GM19372 (cell line): Measurements from ENCODE around the gene GRM4.

Source experiments
- ATAC-seq: cut with Tn5 transposase; IDR thresholded peaks from one replicate; pipeline ENCODE4 v1.9.1; 2021; ENCODE audit warnings: mild to moderate bottlenecking, low read depth, moderate library complexity; ENCODE audit not compliant: unreplicated experiment

Gene GRM4

DNA sequence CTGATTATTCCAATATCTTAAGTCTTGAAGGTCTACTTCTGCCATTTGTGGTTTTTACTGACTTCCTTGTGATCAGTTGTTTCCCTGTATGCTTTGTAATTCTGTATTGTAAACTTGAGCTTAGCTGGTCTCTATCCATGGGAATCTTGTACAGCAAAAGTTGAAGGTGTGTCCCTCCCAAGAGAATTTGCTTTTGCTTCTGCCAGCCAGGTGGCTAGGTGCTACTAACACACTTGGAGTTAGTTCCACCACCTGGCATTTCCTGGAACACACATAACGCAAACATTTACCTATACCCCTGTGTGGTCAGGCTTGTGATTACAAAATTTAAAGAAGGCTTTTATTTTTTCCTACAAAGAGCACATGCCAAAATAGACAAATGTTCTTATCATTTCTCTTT, 141.2 kb downstream of the GRM4 start:
- no peak for ATAC-seq

DNA sequence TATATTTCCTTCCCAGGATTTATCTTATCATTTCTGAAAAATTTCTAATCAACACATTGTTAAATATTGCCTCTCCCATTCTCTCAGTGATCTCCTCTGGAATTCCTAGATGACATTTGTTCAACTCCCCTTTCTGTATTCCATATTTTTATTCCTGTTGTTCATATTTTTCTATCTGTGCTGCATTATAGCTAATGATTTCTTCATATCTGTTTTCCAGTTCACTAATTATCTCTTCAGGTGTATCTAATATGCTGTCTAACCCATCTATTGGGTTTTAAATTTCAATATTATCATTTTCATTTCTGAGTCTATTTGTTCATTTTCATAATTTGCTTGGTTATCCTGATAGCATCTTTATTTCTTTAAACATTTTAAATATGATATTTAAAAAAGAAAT, 141.9 kb downstream of the GRM4 start:
- no peak for ATAC-seq

GRCh38 chr6:34001706-34002621, 143.9 kb downstream of the GRM4 start:
- ATAC-seq: no peak

DNA sequence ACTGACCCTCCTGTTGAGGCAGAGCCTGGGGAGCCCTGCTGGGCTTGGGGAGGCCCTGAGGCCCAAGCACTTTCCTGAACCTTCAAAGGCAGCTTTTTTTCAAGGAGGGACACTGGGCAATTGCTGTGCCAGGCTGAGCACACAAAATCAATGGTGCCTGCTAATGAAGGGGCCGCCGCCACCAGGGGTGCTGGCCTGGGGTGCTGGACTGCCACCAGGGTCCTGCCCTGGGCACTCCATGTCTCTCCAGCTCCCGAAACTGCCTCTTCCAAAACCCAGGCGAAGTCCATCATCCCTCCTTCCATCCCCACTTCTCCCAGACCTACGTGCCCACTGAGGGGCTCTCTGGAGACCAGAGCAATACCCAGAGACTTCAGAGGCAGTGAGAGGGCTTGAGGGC, 145.6 kb downstream of the GRM4 start:
- ATAC-seq: no peak

DNA sequence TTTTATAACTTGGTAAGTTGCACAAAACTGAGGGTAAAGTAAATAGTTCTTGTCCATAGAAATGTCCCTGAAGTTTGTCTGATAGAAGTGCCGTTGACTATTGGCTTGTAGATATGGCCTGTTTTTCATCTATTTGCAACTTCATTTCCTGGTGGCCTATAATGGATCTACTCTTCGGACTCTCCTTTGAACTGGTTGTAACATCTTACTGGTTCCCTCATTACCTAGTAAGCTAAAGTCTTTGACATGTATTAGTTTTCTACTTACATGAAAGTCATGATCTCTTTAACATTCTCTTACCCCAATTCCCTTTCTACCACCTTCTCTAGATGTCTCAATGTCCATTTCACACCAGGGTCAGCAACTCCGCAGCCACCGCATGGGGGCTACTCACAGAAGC, 146.3 kb downstream of the GRM4 start:
- no peak for ATAC-seq

DNA sequence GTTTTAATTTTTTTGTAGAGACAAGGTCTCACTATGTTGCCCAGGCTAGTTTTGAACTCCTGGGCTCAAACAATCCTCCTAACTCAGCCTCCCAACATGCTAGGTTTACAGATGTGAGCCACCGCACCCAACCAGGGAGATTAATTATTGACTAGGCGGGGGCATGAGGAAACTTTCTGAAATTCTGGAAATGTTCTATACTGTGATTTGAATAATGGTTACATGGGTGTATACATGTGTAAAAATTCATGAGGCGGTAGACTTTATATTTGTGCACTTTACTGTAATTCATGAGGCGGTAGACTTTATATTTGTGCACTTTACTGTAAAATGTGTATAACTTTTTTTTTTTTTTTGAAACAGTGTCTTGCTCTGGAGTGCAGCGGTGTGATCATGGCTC, 147.2 kb downstream of the GRM4 start:
- no peak for ATAC-seq

DNA sequence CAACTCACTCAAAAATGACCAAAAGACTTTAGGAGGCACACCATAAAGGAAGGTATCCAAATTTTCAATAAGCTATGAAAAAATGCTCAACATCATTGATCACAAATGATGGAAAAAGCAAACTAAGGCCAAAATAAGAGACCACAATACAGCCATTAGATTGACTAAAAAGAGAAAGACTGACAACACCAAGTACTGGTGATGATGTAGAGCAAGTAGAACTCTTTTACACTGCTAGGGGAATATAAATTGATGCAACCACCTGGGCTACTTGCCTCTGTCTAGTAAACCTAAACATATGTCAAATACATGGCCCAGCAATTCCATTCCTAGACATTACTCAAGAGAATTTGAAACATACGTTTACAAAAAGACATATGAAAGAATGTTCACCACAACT, 148.6 kb downstream of the GRM4 start:
- no peak for ATAC-seq

DNA sequence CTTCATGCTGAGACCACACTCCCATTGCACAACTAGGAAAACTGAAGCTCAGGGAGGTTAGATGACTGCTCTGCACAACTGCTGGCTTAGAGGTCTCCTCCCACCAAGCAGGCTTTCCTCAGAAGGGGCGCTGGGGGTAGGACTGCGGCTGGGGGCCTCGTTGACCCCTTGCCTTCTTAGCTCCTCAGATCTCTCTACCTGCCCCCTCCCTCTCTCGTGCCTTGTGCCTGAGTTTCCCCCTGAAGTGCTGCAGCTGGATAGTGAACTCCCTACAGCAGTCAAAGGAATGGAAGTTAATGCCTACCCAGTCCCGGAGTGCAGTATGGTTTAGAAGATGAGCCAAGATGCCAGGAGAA, 149.8 kb downstream of the GRM4 start:
- no peak for ATAC-seq

DNA sequence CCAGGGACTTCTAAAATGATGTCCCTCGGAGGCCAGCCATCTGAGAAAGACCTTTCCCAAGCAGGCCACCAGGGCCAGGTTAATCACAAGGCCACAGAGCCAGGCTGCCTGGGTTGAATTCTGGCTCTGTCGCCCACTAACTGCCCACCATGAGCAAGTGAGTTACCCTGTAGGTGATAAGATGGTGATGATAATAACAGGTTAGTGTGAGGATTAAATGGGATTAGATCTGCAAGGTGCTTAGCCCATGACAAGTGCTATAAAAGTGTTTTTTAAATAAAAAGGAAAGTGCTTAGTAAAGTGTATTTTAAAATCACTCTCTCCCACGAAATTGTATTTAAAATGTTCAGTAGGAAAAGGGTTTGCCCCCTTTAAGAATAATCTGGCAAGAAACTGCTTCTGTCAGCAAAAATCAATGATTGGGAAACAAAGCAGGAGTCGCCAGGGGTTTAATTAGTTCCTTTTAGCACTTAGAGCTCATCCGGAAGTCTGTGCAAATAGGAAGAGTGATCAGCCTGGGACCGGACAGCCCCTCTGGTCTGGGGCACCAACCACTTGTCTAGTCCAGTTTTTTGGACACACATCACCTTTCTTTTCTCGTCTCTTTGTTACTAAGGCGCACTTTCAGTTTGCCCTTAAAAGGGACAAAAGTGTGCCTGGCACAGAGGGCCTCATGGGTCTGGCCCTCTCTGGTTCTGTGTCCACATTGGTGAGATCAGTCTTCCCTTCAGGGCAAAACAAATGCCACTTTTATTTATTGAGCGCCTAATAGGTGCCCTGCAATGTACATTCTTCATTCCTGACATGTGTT, 150.4 kb downstream of the GRM4 start:
- no peak for ATAC-seq

DNA sequence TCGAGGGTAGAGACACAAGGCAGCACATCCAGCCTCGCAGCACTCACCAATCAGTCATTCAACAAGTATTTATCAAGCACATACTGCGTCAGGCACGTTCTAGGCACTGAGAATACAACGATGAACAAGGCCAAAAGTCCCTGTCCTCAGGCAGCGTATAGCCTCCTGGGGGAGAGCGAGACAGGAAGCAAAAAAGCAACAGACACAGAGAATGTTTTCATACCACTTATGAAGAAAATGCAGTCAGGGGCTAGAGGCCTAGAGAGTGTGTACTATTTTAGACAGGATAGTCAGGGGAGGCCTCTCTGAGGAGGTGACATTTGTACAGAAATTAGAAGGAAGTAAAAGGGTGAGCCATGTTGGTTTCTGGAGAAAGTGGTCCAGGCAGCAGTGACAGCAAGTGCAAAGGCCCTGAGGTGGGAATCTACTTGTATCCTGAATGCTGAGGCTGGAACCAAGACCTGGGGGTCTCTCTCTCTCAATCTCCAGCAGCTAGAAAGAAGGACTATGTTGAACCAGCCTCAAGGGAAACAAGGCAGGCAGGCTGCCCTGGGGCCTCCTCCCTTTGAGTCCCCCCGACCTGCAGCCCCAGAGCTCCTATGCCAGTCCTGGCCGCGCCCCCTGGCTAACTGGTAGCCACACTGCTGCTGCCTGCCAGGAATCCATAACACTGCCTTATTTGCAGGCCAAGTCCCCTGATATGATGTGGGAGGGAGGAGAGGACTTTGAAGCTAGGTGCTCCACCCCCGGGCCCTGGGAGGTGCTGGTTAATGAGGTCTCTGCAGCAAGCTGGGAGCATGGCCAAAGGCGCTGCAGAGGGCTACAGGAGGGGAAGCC, 151.2 kb downstream of the GRM4 start:
- ATAC-seq: no peak

DNA sequence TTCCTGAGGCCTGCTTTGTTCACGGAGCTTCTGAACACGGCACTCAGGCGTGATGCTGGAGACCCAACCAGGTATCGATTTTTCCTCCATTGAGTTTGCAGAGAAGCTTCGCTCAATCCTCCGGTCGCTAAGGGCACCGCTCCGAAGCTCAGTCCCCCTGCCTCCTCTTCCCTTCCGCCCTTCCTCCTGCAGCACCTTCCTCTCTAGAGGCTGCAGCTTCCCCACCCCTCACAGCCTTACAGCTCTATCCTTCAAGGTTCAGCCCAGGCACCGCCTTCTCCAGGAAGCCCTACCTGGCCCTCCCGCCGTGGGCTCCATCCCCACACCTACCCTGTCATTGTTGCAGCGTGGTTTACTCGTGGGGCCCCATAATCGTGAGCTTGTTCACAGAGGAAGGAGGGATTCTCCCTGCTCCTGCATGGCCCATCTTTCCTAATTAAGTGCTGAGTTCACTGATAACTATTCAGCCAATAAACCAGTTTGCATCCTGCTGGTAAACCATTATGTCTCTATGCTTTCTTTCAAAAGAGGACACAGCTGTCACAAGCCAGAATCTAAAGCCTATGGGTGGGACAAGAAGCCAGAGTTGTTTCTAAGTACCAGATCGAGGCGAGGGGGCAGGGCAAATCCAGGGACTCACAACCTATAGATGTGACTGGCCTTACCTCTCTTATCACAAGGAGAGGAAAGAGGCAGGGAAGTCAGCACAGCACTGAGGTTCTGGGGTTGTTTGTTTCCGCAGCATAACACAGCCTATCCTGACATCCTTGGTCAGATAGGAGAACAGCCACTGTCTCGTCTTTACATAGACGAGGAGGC, 152.0 kb downstream of the GRM4 start:
- ATAC-seq: no peak

DNA sequence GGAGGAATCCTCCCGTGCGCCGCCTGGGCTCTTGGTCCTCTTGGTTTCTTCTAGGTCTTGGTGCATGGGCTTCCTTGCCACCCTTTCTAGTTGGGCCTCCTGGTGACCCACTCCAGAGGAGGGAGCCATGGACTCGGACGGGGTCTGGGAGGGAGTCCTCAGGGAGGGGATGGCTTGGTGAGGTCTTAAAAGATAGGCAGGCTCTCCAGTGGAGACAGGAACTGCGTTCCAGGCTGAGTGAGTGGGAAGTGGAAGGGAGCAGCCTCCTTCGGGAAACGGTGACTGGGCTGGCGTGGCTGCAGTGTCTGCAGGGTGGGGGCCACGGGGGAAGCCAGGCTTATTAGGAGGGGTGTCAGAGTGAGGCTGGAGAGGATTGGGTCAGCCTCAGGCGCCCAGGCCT, 152.8 kb downstream of the GRM4 start:
- no peak for ATAC-seq

DNA sequence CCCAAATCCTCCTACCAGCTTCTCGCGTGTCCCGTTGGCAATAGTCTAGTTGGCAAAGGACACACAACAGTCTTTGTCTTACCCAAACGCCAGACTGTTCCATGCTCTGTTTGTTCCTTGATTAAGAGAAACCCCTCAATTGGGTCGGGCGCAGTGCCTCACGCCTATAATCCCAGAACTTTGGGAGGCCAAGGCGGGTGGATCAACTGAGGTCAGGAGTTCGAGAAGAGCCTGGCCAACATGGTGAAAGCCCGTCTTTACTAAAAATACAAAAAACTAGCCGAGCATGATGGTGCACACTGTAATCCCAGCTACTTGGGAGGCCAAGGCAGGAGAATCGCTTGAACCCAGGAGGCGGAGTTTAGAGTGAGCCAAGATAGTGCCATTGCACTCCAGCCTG, 153.7 kb downstream of the GRM4 start:
- ATAC-seq: no peak

DNA sequence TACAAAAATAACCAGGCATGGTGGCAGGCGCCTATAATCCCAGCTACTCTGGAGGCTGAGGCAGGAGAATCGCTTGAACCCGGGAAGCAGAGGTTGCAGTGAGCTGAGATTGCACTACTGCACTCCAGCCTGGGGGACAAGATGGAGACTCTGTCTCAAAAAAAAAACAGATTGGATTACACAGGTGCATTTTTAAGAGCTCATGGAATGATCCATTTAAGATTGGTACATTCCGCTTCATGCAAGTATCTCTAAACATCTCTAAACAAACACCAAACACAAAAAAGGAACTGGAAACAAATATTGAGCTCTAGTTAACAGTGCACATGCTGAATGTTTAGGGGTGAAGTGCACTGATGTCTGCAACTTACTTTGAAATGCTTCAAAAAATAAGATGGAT, 154.3 kb downstream of the GRM4 start:
- ATAC-seq: no peak

GRCh38 chr6:33990061-33990541, 155.8 kb downstream of the GRM4 start:
- no peak for ATAC-seq

GRCh38 chr6:33989016-33989854, 156.7 kb downstream of the GRM4 start:
- ATAC-seq: no peak

GRCh38 chr6:33988121-33989015, 157.5 kb downstream of the GRM4 start:
- ATAC-seq: no peak

DNA sequence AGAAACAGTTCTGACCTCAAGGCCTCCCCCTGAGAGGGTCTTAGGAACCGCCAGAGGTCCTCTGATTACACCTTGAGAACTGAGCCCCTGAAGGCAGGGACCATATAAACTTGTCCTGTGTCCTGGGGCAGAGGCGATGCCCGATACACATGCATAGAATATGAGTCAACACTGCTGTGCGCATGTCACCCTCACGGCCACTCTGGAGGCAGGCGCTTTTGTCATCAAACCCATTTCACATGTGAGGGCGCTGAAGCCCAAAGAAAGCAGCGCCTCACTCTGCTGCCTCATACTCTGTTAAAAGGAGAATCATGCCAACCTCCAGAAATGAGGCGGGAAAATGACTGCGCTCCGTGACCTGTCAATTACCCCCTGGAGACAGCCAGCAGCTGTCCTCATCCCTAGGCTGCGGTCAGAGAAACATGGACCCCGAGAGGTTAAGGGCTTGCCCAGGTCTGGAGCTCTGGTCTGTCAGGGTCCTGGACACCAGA, 158.3 kb downstream of the GRM4 start:
- no peak for ATAC-seq
